Mesendoderm (in vitro differentiated cells): ENCODE data around the gene PPP1R13B.
A peak's percentile ranks its signal among the peaks of the same experiment; 100 is the strongest.

ENCODE experiments used
- DNase-seq: peaks from one replicate; pipeline ENCODE4 v3.0.0; 2013
- H2AK5ac ChIP-seq: 2 replicates; pipeline ENCODE4 v1.6.1; 2013; ENCODE audit warnings: low read length, inconsistent platforms
- H2BK120ac ChIP-seq: 2 replicates; pipeline ENCODE4 v1.6.1; 2013; ENCODE audit warnings: low read depth, mild to moderate bottlenecking, low read length, moderate library complexity, mixed read lengths
- H2BK15ac ChIP-seq: replicated peaks from 2 replicates; pipeline ENCODE4 v1.6.1; 2013; ENCODE audit warnings: low read depth, mild to moderate bottlenecking, moderate library complexity
- H2BK5ac ChIP-seq: 2 replicates; pipeline ENCODE4 v1.6.1; 2013; ENCODE audit warnings: low read length, inconsistent platforms
- H3K18ac ChIP-seq: 2 replicates; pipeline ENCODE4 v1.6.1; 2013; ENCODE audit warnings: mild to moderate bottlenecking, low read length, mixed read lengths
- H3K23ac ChIP-seq: one replicate; pipeline ENCODE4 v1.6.1; 2013; ENCODE audit warnings: low read length
- H3K27ac ChIP-seq: 2 replicates; pipeline ENCODE4 v1.5.1; 2013; ENCODE audit warnings: low read depth, mild to moderate bottlenecking, inconsistent platforms, low read length, moderate library complexity
- H3K27me3 ChIP-seq: 2 replicates; pipeline ENCODE4 v1.6.1; 2013; ENCODE audit warnings: low read length, control low read depth, mild to moderate bottlenecking, inconsistent platforms; ENCODE audit not compliant: insufficient read depth, poor library complexity
- H3K36me3 ChIP-seq: 2 replicates; pipeline ENCODE4 v1.6.1; 2013; ENCODE audit warnings: low read length, inconsistent platforms; ENCODE audit not compliant: control insufficient read depth, insufficient read depth
- H3K4ac ChIP-seq: one replicate; pipeline ENCODE4 v1.6.1; 2013; ENCODE audit warnings: low read depth, mild to moderate bottlenecking, low read length, moderate library complexity
- H3K4me1 ChIP-seq: 2 replicates; pipeline ENCODE4 v1.6.1; 2013; ENCODE audit warnings: low read depth, low read length, inconsistent platforms; ENCODE audit not compliant: control insufficient read depth
- H3K4me2 ChIP-seq: 2 replicates; pipeline ENCODE4 v1.6.1; 2013; ENCODE audit warnings: low read length
- H3K4me3 ChIP-seq: 2 replicates; pipeline ENCODE4 v1.5.1; 2013; ENCODE audit warnings: mild to moderate bottlenecking, low read length
- H3K56ac ChIP-seq: one replicate; pipeline ENCODE4 v1.6.1; 2013; ENCODE audit warnings: low read length
- H3K79me1 ChIP-seq: 2 replicates; pipeline ENCODE4 v1.6.1; 2013; ENCODE audit warnings: low read length, inconsistent platforms
- H3K79me2 ChIP-seq: 2 replicates; pipeline ENCODE4 v1.6.1; 2013; ENCODE audit warnings: mild to moderate bottlenecking, low read length; ENCODE audit not compliant: control insufficient read depth, insufficient read depth
- H3K9ac ChIP-seq: 2 replicates; pipeline ENCODE4 v1.6.1; 2013; ENCODE audit warnings: low read length, inconsistent platforms
- H4K5ac ChIP-seq: one replicate; pipeline ENCODE4 v1.6.1; 2013; ENCODE audit warnings: low read length
- H4K8ac ChIP-seq: one replicate; pipeline ENCODE4 v1.6.1; 2013; ENCODE audit warnings: low read depth, mild to moderate bottlenecking, control low read depth, low read length, moderate library complexity
- WGBS: extraction: QIAGEN DNeasy Blood & Tissue Kit; methylation state at CpG from one replicate; pipeline ENCODE4 v1.1.7; 2013; ENCODE audit warnings: low lambda C conversion rate, missing lambda C conversion rate; ENCODE audit not compliant: insufficient coverage; ENCODE audit errors: extremely low coverage; 5-methylcytosine and 5-hydroxymethylcytosine counted together

PPP1R13B gene

DNA sequence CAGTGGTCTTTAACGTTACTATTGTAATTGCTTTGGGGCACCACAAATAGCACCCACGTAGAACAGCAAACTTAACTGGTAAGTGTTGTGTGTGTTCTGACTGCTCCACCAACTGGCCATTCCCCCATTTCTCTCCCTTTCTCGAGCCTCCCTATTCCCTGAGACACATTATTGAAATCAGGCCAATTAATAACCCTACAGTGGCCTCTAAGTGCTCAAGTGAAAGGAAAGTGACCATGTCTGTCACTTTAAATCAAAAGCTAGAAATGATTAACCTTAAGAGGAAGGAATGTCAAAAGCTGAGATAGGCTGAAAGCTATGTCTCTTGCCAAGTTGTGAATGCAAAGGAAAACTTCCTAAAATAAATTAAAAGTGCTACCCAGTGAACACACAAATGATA lies 22.3 kb downstream of the PPP1R13B start:
- no peak overlapping the region for H2AK5ac ChIP-seq
- H2BK15ac ChIP-seq, result no peak overlapping the region
- no peak overlapping the region for H3K18ac ChIP-seq
- no peaks in the 10 kb centered on the region for H3K27me3 ChIP-seq
- no peaks in the 10 kb centered on the region for H3K79me2 ChIP-seq
- no peak overlapping the region for H3K4me2 ChIP-seq
- no peak overlapping the region for H4K8ac ChIP-seq
- no peak overlapping the region for H3K4me3 ChIP-seq
- no peak overlapping the region for H3K56ac ChIP-seq
- no peaks in the 10 kb centered on the region for H3K4me1 ChIP-seq
- H2BK120ac ChIP-seq, result no peak overlapping the region
- WGBS, result no CpG with 5 or more reads among the region's 3 CpGs
- no peak overlapping the region for H3K27ac ChIP-seq
- H3K9ac ChIP-seq, result no peak overlapping the region
- H4K5ac ChIP-seq, result no peak overlapping the region
- no peak for DNase-seq
- H2BK5ac ChIP-seq, result no peak overlapping the region
- H3K36me3 ChIP-seq, result no peaks in the 10 kb centered on the region
- H3K23ac ChIP-seq, result no peak overlapping the region
- H3K4ac ChIP-seq, result no peak overlapping the region
- no peaks in the 10 kb centered on the region for H3K79me1 ChIP-seq

DNA sequence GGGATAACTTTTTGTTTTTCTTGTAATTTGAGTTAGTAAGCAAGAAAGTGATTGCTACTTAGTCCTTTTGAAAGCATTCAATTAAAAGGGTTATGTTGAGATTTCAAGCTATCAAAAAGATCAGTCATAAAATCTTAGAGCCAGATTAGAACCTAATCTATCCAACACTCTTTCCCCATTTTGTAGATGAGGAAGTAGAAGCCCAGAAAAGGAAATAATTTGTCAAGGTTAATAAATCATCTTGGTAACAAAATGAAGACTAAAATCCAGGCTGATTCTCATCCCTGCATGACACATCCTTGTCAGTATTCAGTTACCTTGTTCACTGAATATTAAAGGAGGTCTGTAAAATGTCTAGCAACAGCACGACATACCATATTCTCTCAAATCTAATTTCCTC lies 26.5 kb downstream of the PPP1R13B start:
- Histone ChIP-seq H3K4me1 (no peaks in the 10 kb centered on the region), H2AK5ac (no peak overlapping the region), H3K56ac (no peak overlapping the region), H2BK120ac (no peak overlapping the region), H3K27me3 (no peaks in the 10 kb centered on the region), H3K36me3 (no peaks in the 10 kb centered on the region), H3K23ac (no peak overlapping the region), H2BK5ac (no peak overlapping the region), H4K5ac (no peak overlapping the region), H4K8ac (no peak overlapping the region), H3K27ac (no peak overlapping the region), H3K4me3 (no peak overlapping the region), H2BK15ac (no peak overlapping the region), H3K9ac (no peak overlapping the region), H3K4ac (no peak overlapping the region), H3K4me2 (no peak overlapping the region), H3K18ac (no peak overlapping the region), H3K79me1 (no peaks in the 10 kb centered on the region), H3K79me2 (no peaks in the 10 kb centered on the region)
- no peak for DNase-seq
- no CpG with 5 or more reads among the region's 1 CpG for WGBS

DNA sequence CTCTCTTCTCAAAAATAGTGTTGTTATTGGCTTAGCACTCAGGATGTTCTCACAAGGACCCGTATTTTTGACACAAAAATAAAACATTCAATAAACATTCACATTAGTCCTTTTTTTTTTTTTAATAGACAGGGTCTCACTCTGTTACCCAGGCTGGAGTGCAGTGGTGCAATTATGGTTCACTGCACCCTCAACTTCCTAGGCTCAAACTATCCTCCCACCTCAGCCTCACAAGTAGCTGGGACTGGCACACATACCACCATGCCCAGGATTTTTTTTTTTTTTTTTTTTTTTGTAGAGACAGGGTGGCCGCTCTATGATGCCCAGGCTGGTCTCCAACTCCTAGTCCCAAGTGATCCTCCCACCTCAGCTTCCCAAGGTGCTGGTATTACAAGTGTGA lies 27.0 kb downstream of the PPP1R13B start:
- no CpG with 5 or more reads among the region's 2 CpGs for WGBS
- Histone ChIP-seq H3K27me3 (no peaks in the 10 kb centered on the region), H3K9ac (no peak overlapping the region), H3K4me2 (no peak overlapping the region), H3K4me1 (no peaks in the 10 kb centered on the region), H3K56ac (no peak overlapping the region), H3K4me3 (no peak overlapping the region), H3K23ac (no peak overlapping the region), H2BK5ac (no peak overlapping the region), H3K36me3 (no peaks in the 10 kb centered on the region), H4K8ac (no peak overlapping the region), H2BK15ac (no peak overlapping the region), H3K4ac (no peak overlapping the region), H2BK120ac (no peak overlapping the region), H3K18ac (no peak overlapping the region), H2AK5ac (no peak overlapping the region), H4K5ac (no peak overlapping the region), H3K79me1 (no peaks in the 10 kb centered on the region), H3K27ac (no peak overlapping the region), H3K79me2 (no peaks in the 10 kb centered on the region)
- DNase-seq, result no peak

DNA sequence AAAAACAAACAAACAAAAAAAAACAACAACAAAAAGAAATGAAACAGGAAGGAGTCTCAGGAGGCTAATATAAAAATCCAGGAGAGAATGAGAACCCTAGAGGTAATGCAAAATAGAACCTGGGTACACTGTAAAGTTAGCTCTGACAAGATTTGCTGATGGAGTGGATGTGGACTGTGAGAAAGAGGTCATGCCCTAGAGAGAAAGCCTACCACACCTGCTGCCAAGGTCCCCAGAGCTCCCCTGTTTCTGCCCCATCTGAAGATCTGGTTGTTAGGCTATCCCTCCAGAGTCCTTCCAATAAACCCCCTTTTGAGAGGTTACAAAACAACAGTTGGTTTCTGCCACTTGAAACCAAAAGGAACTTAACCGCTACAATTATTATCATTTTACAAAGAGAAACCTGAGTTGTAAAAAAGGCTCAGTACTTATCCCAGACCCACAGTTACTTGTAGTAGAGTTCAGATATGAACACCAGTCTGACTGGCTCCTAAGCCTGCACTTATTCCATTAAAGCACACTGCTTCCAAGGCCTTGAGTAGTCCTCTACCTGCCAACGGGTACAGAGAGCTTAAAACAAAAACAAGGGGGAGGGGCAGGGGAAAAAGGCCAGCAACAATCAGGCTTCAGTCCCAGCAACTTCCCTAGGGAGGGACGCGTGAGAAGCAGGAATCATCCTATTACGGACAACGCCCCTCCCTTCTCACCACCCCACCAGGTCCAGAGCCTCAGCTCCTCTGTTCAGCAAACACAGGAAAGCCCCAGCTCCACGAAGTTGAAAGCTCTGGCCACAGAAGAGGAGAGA lies 27.7 kb downstream of the PPP1R13B start:
- peak overlapping the region; percentile 20 for H3K56ac ChIP-seq
- no peak overlapping the region for H4K8ac ChIP-seq
- no peak overlapping the region for H3K4me3 ChIP-seq
- H3K4me1 ChIP-seq, result no peaks in the 10 kb centered on the region
- no peak overlapping the region for H3K4ac ChIP-seq
- H2BK120ac ChIP-seq, result no peak overlapping the region
- no peak overlapping the region for H3K4me2 ChIP-seq
- no peak overlapping the region for H2BK15ac ChIP-seq
- no peak overlapping the region for H2AK5ac ChIP-seq
- H2BK5ac ChIP-seq, result no peak overlapping the region
- no peaks in the 10 kb centered on the region for H3K79me1 ChIP-seq
- DNase-seq, result peak; percentile 70
- H3K79me2 ChIP-seq, result no peaks in the 10 kb centered on the region
- H3K27ac ChIP-seq, result no peak overlapping the region
- H3K9ac ChIP-seq, result no peak overlapping the region
- no peaks in the 10 kb centered on the region for H3K27me3 ChIP-seq
- no peak overlapping the region for H3K23ac ChIP-seq
- no peaks in the 10 kb centered on the region for H3K36me3 ChIP-seq
- WGBS, result no CpG with 5 or more reads among the region's 7 CpGs
- no peak overlapping the region for H4K5ac ChIP-seq
- no peak overlapping the region for H3K18ac ChIP-seq

DNA sequence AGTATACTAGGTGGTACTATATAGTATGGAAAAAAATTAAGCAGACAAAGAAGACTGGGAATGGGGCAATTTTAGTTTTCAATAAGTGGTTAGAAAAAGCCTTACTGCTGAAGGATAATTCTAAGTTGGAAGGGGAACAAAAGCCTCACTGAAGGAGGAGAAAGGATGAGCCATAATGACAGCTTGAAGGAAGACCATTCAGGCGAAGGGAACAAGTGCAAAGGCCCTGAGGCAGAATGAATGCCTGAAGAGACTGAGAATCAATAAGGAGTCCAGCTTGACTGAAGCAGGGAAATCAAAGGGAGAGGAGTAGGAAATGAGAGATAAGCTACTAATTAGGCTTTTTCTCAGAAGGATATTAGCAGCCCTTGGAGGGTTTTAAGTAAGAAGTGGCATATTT lies 28.5 kb downstream of the PPP1R13B start:
- no peaks in the 10 kb centered on the region for H3K79me1 ChIP-seq
- no peaks in the 10 kb centered on the region for H3K79me2 ChIP-seq
- H3K56ac ChIP-seq, result no peak overlapping the region
- no peaks in the 10 kb centered on the region for H3K4me1 ChIP-seq
- H3K23ac ChIP-seq, result no peak overlapping the region
- H2BK5ac ChIP-seq, result no peak overlapping the region
- no peak overlapping the region for H3K4me2 ChIP-seq
- no peak overlapping the region for H3K4ac ChIP-seq
- no peak overlapping the region for H4K8ac ChIP-seq
- DNase-seq, result no peak
- H2AK5ac ChIP-seq, result no peak overlapping the region
- no peak overlapping the region for H3K4me3 ChIP-seq
- no peak overlapping the region for H4K5ac ChIP-seq
- no peak overlapping the region for H2BK120ac ChIP-seq
- H3K9ac ChIP-seq, result no peak overlapping the region
- no CpG with 5 or more reads among the region's 1 CpG for WGBS
- H3K27ac ChIP-seq, result no peak overlapping the region
- H3K18ac ChIP-seq, result no peak overlapping the region
- no peaks in the 10 kb centered on the region for H3K27me3 ChIP-seq
- no peak overlapping the region for H2BK15ac ChIP-seq
- no peaks in the 10 kb centered on the region for H3K36me3 ChIP-seq

DNA sequence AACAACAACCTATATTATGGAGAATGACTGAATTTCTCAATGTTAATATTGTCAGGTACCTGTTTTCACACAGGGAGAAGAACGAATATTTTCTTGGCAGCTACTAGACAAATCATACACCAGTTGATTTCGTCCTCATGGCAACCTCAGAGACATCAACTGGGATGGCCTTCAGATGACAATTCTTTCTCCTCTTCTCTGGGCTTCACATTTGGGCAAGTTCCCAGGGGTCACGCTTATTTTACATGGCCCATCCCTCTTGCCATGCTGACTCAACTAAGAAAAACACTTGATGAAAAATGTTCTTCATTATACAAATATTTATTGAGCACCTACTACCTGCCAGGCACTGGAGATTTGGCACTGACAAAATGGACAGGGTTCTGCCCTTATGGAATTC lies 29.0 kb downstream of the PPP1R13B start:
- Histone ChIP-seq H3K27me3 (no peaks in the 10 kb centered on the region), H2BK120ac (no peak overlapping the region), H2BK5ac (no peak overlapping the region), H2BK15ac (no peak overlapping the region), H3K79me2 (no peaks in the 10 kb centered on the region), H2AK5ac (no peak overlapping the region), H3K4me2 (no peak overlapping the region), H3K27ac (no peak overlapping the region), H4K8ac (no peak overlapping the region), H3K9ac (no peak overlapping the region), H3K4ac (no peak overlapping the region), H3K4me3 (no peak overlapping the region), H3K79me1 (no peaks in the 10 kb centered on the region), H3K18ac (no peak overlapping the region), H3K56ac (no peak overlapping the region), H3K4me1 (no peaks in the 10 kb centered on the region), H4K5ac (no peak overlapping the region), H3K36me3 (no peaks in the 10 kb centered on the region), H3K23ac (no peak overlapping the region)
- no peak for DNase-seq
- no CpG with 5 or more reads among the region's 3 CpGs for WGBS
